ENCODE results near the gene TUBGCP2.

The TUBGCP2 gene

DNA sequence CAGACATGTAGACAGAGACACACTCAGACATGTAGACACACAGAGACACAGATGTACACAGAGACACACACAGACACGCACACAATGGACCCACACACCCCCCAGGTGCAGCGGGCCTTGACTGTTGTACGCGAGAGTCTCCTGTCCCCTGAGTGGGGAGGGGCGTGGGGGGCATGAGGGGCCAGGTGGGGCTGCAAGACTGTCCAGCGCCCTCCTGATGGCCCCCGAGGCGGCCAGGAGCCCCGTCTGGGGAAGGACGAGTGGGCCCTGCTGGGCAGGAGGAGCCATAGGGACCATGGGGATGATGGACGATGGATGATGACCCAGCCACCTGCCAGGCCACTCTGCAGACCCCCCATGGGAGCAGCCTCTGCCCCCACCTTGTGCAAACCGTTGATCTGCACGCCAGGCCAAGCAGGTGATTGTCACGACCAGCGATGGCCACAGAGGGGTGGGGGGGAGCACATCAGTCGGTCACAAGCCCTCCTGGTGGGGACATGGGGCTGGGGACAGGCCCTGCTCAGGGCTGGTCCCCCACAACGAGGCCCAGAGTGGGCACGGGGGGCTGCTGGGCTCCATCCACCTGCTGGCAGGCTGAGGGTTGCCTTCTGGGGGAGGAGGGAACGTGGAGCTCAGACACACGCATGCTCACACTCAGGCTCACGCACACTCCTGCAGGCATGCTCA, 59.4 kb downstream of the TUBGCP2 start:
- TF ChIP-seq CTCF (conservative IDR thresholded peaks at IDR 0.05; ENCODE audit: low read depth), result no peak
- ChIA-PET CTCF (no interaction called here), POLR2A (ENCODE audit: low non-redundant PET) (no interaction called here)
- no peak overlapping the region for H3K27ac ChIP-seq
- no peak for DNase-seq (ENCODE audit: low spot score)

DNA sequence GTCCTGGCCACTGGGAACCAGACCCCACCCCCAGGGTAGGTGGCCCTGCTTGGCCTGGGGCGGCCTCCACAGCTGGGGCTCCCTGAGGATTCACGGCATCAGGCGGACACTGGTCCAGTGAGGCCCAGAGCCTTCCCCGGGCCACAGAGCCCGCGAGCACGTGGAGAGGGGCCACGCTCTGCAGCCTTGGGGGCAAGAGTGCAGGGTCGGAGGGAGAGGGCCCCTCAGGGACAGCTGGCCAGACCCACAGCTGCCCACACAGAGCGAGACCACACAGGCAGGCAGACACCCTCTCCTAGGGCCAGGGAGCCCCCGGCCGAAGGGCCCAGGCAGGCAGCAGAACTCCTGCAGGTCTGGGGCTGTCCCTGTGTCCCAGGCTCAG, 60.3 kb downstream of the TUBGCP2 start:
- CTCF ChIA-PET, result no interaction called here
- DNase-seq (ENCODE audit: low spot score), result no peak
- no peak for TF ChIP-seq CTCF (conservative IDR thresholded peaks at IDR 0.05; ENCODE audit: low read depth)
- H3K27ac ChIP-seq, result no peak overlapping the region
- POLR2A ChIA-PET (ENCODE audit: low non-redundant PET), result no interaction called here

DNA sequence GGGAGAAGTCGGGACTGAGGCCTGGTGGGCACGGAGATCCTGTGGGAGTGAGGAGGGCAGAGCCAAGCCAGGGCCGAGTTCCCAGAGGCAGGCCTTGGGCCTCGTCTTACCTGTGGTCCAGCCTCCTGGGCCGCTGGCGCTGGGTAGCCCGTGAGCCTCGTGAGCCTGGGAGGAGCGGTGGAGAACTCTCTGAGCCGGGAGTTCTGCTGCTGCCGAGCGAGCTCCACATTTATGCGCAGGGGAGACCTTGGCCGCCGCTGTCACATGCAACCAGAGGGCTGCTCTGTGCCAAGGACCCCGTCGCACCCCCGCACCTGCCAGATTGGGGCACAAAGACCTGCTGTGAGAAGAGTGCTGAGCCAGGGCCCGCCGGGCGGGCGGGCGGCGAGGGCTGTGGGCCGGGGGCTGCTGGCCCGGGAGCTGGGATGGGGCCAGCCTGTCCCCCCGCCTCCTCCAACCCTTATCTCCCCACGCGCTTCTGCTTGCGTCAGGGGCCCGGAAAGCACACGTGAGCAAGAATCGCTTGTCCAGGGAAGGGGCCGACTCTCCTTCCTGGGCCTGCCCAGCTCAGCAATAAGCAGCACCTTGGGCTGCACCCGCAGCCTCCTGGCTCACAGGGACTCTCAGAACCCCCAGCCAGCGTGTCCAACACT, 60.9 kb downstream of the TUBGCP2 start:
- no peak for DNase-seq (ENCODE audit: low spot score)
- H3K27ac ChIP-seq, result no peak overlapping the region
- TF ChIP-seq CTCF (conservative IDR thresholded peaks at IDR 0.05; ENCODE audit: low read depth), result no peak
- ChIA-PET POLR2A (ENCODE audit: low non-redundant PET) (no interaction called here), CTCF (interaction anchor here (0.6 to 1.4 kb wide), 8 partner anchors 8 to 104 kb away, joined by 3 to 8 read pairs (median 4); partner anchors contain the start of gene ADAM8)

- DNase-seq (ENCODE audit: low spot score), result no peak
- no peak overlapping the region for H3K27ac ChIP-seq
- TF ChIP-seq CTCF (conservative IDR thresholded peaks at IDR 0.05; ENCODE audit: low read depth), result no peak
- ChIA-PET CTCF (interaction anchor here (0.6 to 1.4 kb wide), 9 partner anchors 8 to 100 kb away, joined by 3 to 8 read pairs (median 5); partner anchors contain the start of gene ADAM8), POLR2A (ENCODE audit: low non-redundant PET) (interaction anchor here (0.7 kb wide), 1 partner anchor 33 kb away, joined by 5 read pairs; no protein-coding TSS in a partner anchor)
These were observed 62.4 kb downstream of the TUBGCP2 start for GRCh38 chr10:133246236-133246626.

DNA sequence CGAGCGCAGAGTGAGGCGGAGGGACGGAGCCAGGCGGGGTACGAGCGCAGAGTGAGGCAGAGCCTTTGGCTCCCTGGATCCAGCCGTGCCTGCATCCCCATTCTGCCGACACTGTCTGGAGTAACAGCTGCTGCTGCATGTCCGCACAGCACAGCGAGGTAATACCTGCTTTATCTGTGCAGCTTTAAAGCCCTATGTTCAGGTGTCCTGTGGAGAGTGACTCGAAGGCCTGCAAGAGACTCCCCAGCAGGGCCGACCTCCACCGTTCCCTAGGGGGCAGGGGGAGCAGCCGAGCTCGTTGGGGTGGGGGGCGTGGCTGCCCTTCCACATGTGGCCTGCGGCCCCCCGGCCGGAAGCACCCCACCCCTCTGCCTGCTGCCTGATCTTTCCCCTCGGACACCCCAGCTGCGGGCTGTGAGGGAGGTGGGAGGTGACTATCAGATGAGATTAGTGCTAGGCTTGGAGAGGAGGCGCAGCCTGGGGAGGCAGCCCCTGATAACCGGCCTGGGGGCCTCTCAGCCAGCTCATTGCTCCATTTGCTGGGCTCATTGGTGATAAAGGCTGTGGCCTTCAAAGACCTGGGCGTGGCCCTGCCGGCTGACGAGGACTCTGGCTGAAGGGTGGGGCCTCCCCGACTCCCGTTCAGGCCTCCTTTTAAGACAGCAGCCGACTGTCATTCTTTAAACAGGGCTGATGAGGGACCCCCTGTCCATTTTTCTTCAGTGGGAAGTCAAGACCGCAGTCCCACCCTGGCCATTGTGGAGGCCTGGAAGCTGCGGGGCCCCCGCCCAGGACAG, 63.0 kb downstream of the TUBGCP2 start:
- TF ChIP-seq CTCF (conservative IDR thresholded peaks at IDR 0.05; ENCODE audit: low read depth), result no peak
- DNase-seq (ENCODE audit: low spot score), result no peak
- no peak overlapping the region for H3K27ac ChIP-seq
- ChIA-PET CTCF (no interaction called here), POLR2A (ENCODE audit: low non-redundant PET) (interaction anchor here (0.7 kb wide), 1 partner anchor 13 kb away, joined by 3 read pairs; no protein-coding TSS in a partner anchor)

DNA sequence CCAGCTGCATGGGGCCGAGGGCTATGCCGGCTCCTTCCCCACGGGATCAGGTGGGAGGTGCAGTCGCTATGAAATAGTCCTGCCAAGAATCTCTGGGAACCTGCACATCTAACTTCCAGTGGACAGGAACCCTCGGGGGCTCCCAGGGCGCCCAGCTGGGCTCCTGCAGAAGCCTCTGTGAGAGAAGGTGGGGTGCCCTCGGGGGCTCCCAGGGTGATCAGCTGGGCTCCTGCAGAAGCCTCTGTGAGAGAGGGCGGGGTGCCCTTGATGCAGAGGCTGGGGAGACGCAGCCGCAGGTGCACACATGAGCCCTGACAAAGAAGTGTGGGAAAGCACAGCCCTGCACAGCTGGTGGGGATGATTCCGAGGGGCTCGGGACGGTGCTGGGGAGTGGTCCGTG, 65.1 kb downstream of the TUBGCP2 start:
- TF ChIP-seq CTCF (conservative IDR thresholded peaks at IDR 0.05; ENCODE audit: low read depth), result no peak
- ChIA-PET POLR2A (ENCODE audit: low non-redundant PET) (no interaction called here), CTCF (no interaction called here)
- no peak for DNase-seq (ENCODE audit: low spot score)
- no peak overlapping the region for H3K27ac ChIP-seq
